Measurements from ENCODE around the gene TMEM178B. TPM values are rescaled to one million over a fixed set of nuclear protein-coding genes. Genes with fewer than 3 reads are reported as not detected.

The TMEM178B gene
- total and polyA plus RNA-seq, 2 of the 4 experiments (the other 2 are of a cell fraction): under 0.01 to 0.05 TPM

DNA sequence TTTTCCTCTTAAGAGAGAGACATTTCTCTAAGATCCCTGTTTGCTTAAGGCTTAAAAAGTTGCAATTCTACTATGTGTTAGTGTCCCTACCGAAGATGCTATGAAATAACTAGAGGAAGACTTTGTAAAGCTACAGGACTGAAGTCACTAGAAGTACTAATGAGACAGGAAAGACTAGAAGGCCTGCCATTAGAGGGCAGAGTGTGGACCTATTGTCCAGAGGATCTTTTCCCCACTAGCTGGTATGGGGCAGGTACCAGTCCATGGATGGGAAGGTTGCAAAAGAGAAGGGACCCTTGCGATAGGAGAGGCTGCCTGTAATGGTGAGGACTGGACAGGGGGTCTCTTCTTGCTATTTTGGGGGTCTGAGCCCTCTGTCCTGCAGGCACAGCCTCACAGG lies 178.1 kb downstream of the TMEM178B start:
- Histone ChIP-seq H2BK5ac (ENCODE audit: low read depth, low read length, poor library complexity, severe bottlenecking) (no peak overlapping the region), H4K5ac (ENCODE audit: low read depth, low read length) (no peak overlapping the region), H3K4me3 (ENCODE audit: insufficient read depth, low read depth, low read length) (no peak overlapping the region), H3K23ac (ENCODE audit: low read depth, low read length) (no peak overlapping the region), H3K4me1 (ENCODE audit: control insufficient read depth, insufficient read depth, low read length) (no peaks in the 10 kb centered on the region), H4K91ac (ENCODE audit: insufficient read depth, low read depth, low read length) (no peak overlapping the region), H2BK120ac (ENCODE audit: low read depth, low read length) (no peak overlapping the region), H3K9me1 (ENCODE audit: insufficient read depth, low read length) (no peaks in the 10 kb centered on the region), H4K8ac (ENCODE audit: low read depth in 2 of 2, low read length in 2 of 2) (no peak overlapping the region), H3K4me2 (ENCODE audit: low read depth, low read length) (no peak overlapping the region), H3K27ac (ENCODE audit: insufficient read depth, low read length) (no peak overlapping the region), H3K14ac (replicated peaks; ENCODE audit: low read depth, low read length) (no peak overlapping the region), H2AFZ (replicated peaks; ENCODE audit: low read length, poor library complexity) (no peak overlapping the region), H2BK15ac (ENCODE audit: low read depth, low read length) (no peak overlapping the region), H2BK20ac (ENCODE audit: low read depth, low read length) (no peak overlapping the region), H3K36me3 (ENCODE audit: control insufficient read depth, insufficient read depth, low read length) (no peaks in the 10 kb centered on the region), H3K9ac (ENCODE audit: low read depth, low read length) (no peak overlapping the region), H3K27me3 (ENCODE audit: control insufficient read depth, insufficient read depth, low read length) (no peaks in the 10 kb centered on the region), H3K9me3 (ENCODE audit: control insufficient read depth, insufficient read depth, low read length) (peaks cover 10% of the 10 kb centered on the region), H3K79me1 (ENCODE audit: low read depth in 1 of 2, low read length in 2 of 2) (no peaks in the 10 kb centered on the region), H3K4ac (ENCODE audit: low read depth, low read length) (no peak overlapping the region), H3K18ac (ENCODE audit: low read depth, low read length) (no peak overlapping the region), H2AK5ac (ENCODE audit: low read depth, low read length) (no peak overlapping the region), H2AK9ac (replicated peaks; ENCODE audit: low read depth, low read length, poor library complexity) (no peak overlapping the region), H4K20me1 (ENCODE audit: insufficient read depth, low read length) (no peaks in the 10 kb centered on the region), H3K56ac (ENCODE audit: extremely low read depth, insufficient read depth, low read length) (no peak overlapping the region)
- in situ Hi-C loops (cut with MboI; ENCODE audit: low sequenced_read_pairs): no loop called here
- no TSS peak for BruUV-seq (replicated peaks)
- DNase-seq: no peak
- ChIA-PET POLR2A (ENCODE audit: unreplicated experiment) (no interaction called here), CTCF (no interaction called here)
- TF ChIP-seq NFE2L2 (IDR thresholded peaks at IDR 0.05; ENCODE audit: low read depth, low read length): no peak
- TF ChIP-seq MAFK (IDR thresholded peaks at IDR 0.05; ENCODE audit: low read depth, low read length): no peak
- TF ChIP-seq MXI1 (IDR thresholded peaks at IDR 0.05; ENCODE audit: borderline replicate concordance, low read depth, low read length): no peak
- no peak for TF ChIP-seq USF2 (IDR thresholded peaks at IDR 0.05; ENCODE audit: low read depth, low read length)
- no peak for TF ChIP-seq CTCF (conservative IDR thresholded peaks at IDR 0.05; ENCODE audit: low read depth, low read length)
- TF ChIP-seq CHD1 (IDR thresholded peaks at IDR 0.05; ENCODE audit: low read depth, low read length): no peak
- TF ChIP-seq FOS (IDR thresholded peaks at IDR 0.05; ENCODE audit: low read depth, low read length): no peak
- TF ChIP-seq ELK1 (IDR thresholded peaks at IDR 0.05; ENCODE audit: borderline replicate concordance, low read depth, low read length): no peak
- TF ChIP-seq MAZ (IDR thresholded peaks at IDR 0.05; ENCODE audit: borderline replicate concordance, low read depth, low read length): no peak
- intact Hi-C loops (cut with micrococcal nuclease): no loop called here
- dilution Hi-C loops (cut with HindIII; ENCODE audit: low sequenced_read_pairs, unreplicated experiment): no loop called here
- no CpG with 5 or more reads among the region's 2 CpGs for WGBS, 2 experiments (ENCODE audit: extremely low coverage in 2 of 2, insufficient read length in 1 of 2)
- no peak for ATAC-seq (ENCODE audit: low read depth)

All from IMR-90 (cell line).